Esophagus squamous epithelium (tissue), 4 donors: ENCODE data around the gene XRCC2.

Experiments used
- POLR2A ChIP-seq, 4 donors: fragments of 450-650 bp; IDR thresholded peaks; one replicate each; pipeline ENCODE4 v1.6.1; 2017; ENCODE audit warnings: antibody characterized with exemption in 4 of 4, mild to moderate bottlenecking in 4 of 4, moderate library complexity in 3 of 4
- TF ChIP-seq, protein P1 (sequence below), 6 experiments: fragments of 450-650 bp in 4 of 6; fragments of 200-600 bp in 2 of 6; sonication (generic) in 2 of 6; IDR thresholded peaks; one replicate each; pipeline ENCODE4 v1.5.1; 2016 to 2019; ENCODE audit warnings: antibody characterized with exemption in 6 of 6, mild to moderate bottlenecking in 4 of 6, moderate library complexity in 4 of 6

DNA sequence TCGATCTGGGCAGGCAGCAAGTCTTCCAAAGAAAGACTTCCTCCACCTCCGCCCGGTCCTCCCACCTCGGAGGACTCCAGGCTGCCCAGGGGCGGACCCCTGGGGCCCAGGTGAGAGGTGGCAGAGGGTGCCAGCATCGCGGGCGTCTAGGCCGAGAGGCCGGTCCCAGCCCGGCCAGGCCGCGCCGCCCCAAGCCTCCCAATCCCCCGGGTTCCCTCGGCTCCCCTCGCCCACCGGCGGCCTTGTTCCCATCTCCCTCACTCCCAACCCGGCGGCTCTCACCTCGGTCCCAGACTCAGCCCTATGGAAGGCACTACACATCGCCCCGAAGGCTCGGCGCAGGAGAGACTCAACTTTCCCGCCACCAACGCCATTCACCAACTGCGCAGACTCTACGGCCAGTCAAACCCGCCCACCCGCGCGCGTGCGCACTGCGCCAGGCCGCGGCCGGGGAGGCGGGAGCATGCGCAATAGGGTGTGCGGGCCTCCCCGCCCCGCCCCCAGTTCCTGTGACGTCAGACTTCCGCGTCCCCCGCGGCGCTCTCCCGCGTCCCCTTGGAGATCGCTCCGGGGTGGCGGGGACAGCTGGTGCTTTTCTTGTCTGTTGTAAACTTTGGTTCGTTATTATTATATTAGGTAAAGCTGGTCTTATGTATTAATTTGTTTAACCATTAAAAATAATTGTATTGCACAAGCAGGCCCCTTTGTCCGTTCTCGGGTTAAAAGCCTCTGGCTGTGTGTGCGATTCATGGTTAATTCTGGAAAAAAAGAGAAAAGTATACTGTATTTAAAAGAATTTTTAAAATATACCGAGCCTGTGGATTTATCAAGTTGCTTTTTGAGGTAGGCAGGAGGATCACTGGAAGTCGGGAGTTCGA is at the start of gene XRCC2:
- TF ChIP-seq, protein P1, sequence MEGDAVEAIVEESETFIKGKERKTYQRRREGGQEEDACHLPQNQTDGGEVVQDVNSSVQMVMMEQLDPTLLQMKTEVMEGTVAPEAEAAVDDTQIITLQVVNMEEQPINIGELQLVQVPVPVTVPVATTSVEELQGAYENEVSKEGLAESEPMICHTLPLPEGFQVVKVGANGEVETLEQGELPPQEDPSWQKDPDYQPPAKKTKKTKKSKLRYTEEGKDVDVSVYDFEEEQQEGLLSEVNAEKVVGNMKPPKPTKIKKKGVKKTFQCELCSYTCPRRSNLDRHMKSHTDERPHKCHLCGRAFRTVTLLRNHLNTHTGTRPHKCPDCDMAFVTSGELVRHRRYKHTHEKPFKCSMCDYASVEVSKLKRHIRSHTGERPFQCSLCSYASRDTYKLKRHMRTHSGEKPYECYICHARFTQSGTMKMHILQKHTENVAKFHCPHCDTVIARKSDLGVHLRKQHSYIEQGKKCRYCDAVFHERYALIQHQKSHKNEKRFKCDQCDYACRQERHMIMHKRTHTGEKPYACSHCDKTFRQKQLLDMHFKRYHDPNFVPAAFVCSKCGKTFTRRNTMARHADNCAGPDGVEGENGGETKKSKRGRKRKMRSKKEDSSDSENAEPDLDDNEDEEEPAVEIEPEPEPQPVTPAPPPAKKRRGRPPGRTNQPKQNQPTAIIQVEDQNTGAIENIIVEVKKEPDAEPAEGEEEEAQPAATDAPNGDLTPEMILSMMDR (IDR thresholded peaks at IDR 0.05): peak in 1 of 6 experiments; percentile 41
- peak in 2 of 4 donors; percentile 40 to 71 for TF ChIP-seq POLR2A (IDR thresholded peaks at IDR 0.05)
